ENCODE results near the gene GDAP2. TPM values are rescaled to one million over a fixed set of nuclear protein-coding genes. Genes with fewer than 3 reads are reported as not detected.

The GDAP2 gene
- total RNA-seq, 4 donors from 2014 or later, result 9.6 to 43.5 (median 31.5) TPM

- Histone ChIP-seq H3K36me3 (no peaks in the 10 kb centered on the region), H3K27ac (no peak overlapping the region), H3K27me3 (no peaks in the 10 kb centered on the region), H3K4me3 (no peak overlapping the region), H3K4me1 (no peaks in the 10 kb centered on the region), H3K9me3 (peaks cover 7 to 13% of the 10 kb centered on the region in 2 donors)
- no peak for DNase-seq
- intact Hi-C loops (cut with DNase I; ENCODE audit: low total_unique reads), result no loop called here
- in situ Hi-C loops (cut with MboI; ENCODE audit: low pct_ligation_motif_present in 1 of 4, low pct_unique_long_range_greater_than_20kb in 1 of 4, low sequenced_read_pairs in 3 of 4), result no loop called here
- TF ChIP-seq POLR2AphosphoS5 (IDR thresholded peaks at IDR 0.05), result no peak
- TF ChIP-seq CTCF (IDR thresholded peaks at IDR 0.05), result no peak
- 100% methylated on average over 1 of the region's 1 CpG for WGBS, 2 donors (ENCODE audit: low coverage in 1 of 2)
Measured at GRCh38 chr1:117843791-117844190, 85.6 kb downstream of the GDAP2 start.

- Histone ChIP-seq H3K4me3 (no peak overlapping the region), H3K4me1 (no peaks in the 10 kb centered on the region), H3K9me3 (peaks cover 7 to 13% of the 10 kb centered on the region in 2 donors), H3K27ac (no peak overlapping the region), H3K36me3 (no peaks in the 10 kb centered on the region), H3K27me3 (no peaks in the 10 kb centered on the region)
- 82 to 100% methylated on average over 1 to 3 of the region's 3 CpGs for WGBS, 2 donors (ENCODE audit: low coverage in 1 of 2)
- in situ Hi-C loops (cut with MboI; ENCODE audit: low pct_ligation_motif_present in 1 of 4, low pct_unique_long_range_greater_than_20kb in 1 of 4, low sequenced_read_pairs in 3 of 4) (no loop called here), intact Hi-C loops (cut with DNase I; ENCODE audit: low total_unique reads) (no loop called here)
- no peak for TF ChIP-seq POLR2AphosphoS5 (IDR thresholded peaks at IDR 0.05)
- TF ChIP-seq EP300 (IDR thresholded peaks at IDR 0.05; ENCODE audit: low read depth), result no peak
- no peak for TF ChIP-seq POLR2A (IDR thresholded peaks at IDR 0.05)
- no peak for TF ChIP-seq CTCF (IDR thresholded peaks at IDR 0.05)
- no peak for DNase-seq
Measured at GRCh38 chr1:117842408-117843170, 86.8 kb downstream of the GDAP2 start.

GRCh38 chr1:117841117-117841650 is 88.2 kb downstream of the GDAP2 start:
- TF ChIP-seq POLR2A (IDR thresholded peaks at IDR 0.05), result no peak
- no peak for TF ChIP-seq CTCF (IDR thresholded peaks at IDR 0.05)
- TF ChIP-seq POLR2AphosphoS5 (IDR thresholded peaks at IDR 0.05), result no peak
- TF ChIP-seq EP300 (IDR thresholded peaks at IDR 0.05; ENCODE audit: low read depth), result no peak
- in situ Hi-C loops (cut with MboI; ENCODE audit: low pct_ligation_motif_present in 1 of 4, low pct_unique_long_range_greater_than_20kb in 1 of 4, low sequenced_read_pairs in 3 of 4), result no loop called here
- 91 to 100% methylated on average over 2 to 3 of the region's 3 CpGs for WGBS, 2 donors (ENCODE audit: low coverage in 1 of 2)

GRCh38 chr1:117838911-117839310 is 90.5 kb downstream of the GDAP2 start:
- no peak for DNase-seq
- H3K36me3 ChIP-seq, result no peaks in the 10 kb centered on the region
- no peak overlapping the region for H3K27ac ChIP-seq
- no peaks in the 10 kb centered on the region for H3K27me3 ChIP-seq
- 96 to 100% methylated on average over 3 of the region's 3 CpGs for WGBS, 2 donors (ENCODE audit: low coverage in 1 of 2)
- intact Hi-C loops (cut with DNase I; ENCODE audit: low total_unique reads), result no loop called here
- no peaks in the 10 kb centered on the region for H3K9me3 ChIP-seq
- TF ChIP-seq CTCF (IDR thresholded peaks at IDR 0.05) (no peak), EP300 (IDR thresholded peaks at IDR 0.05; ENCODE audit: low read depth) (no peak), POLR2AphosphoS5 (IDR thresholded peaks at IDR 0.05) (no peak), POLR2A (IDR thresholded peaks at IDR 0.05) (no peak)
- no peaks in the 10 kb centered on the region for H3K4me1 ChIP-seq
- H3K4me3 ChIP-seq, result no peak overlapping the region
- in situ Hi-C loops (cut with MboI; ENCODE audit: low pct_ligation_motif_present in 1 of 4, low pct_unique_long_range_greater_than_20kb in 1 of 4, low sequenced_read_pairs in 3 of 4), result no loop called here

More at GRCh38 chr1:117841117-117841650, 88.2 kb downstream of the GDAP2 start:
- Histone ChIP-seq H3K36me3 (no peaks in the 10 kb centered on the region), H3K4me3 (no peak overlapping the region), H3K27me3 (no peaks in the 10 kb centered on the region), H3K9me3 (peaks cover 7 to 13% of the 10 kb centered on the region in 2 donors), H3K4me1 (no peaks in the 10 kb centered on the region), H3K27ac (no peak overlapping the region)
- intact Hi-C loops (cut with DNase I; ENCODE audit: low total_unique reads), result no loop called here
- DNase-seq, result no peak
